ENCODE results near the gene CAPN12.
"Not testable (repeated sequence)": the region's sequence is repeated elsewhere in the genome, so short reads cannot be mapped to it uniquely, and the experiment has no call there.

Gene CAPN12

DNA sequence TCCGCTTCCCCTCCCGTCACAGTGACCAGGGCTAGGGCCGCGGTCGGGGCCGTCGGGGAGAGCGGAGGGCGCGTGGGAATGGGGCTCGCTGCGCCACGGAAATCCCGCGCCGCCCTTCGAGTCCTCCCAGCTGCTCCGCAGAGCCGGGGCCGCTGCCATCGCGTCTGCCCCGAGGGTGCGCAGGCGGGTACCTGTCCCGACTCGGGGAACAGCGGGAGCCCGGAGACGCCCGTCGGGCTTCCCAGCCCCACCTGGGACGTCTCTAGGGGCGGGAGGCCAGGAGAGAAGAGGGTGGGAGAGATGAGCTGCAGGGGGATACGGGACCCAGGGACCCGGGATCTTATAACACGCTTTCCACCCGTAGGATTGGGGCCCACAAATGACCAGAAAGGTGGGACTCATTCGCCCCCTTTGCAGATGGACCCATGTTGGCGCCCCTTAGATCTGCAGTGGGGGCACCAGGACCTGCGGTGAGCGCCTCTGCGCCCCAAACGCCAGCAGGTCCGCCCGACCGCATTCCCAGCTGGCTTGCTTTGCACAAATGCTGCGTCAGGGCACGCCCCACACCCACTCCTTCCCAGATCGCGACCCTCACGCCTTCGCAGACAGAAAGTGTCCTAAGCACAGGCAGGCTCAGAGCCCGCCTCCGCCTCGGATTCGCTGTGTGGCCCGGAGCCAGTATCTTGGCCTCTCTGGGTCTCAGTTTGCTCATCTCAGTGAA, 26.1 kb upstream of the CAPN12 start:
- not testable (repeated sequence) for DNase-seq (ENCODE audit: low read depth)

DNA sequence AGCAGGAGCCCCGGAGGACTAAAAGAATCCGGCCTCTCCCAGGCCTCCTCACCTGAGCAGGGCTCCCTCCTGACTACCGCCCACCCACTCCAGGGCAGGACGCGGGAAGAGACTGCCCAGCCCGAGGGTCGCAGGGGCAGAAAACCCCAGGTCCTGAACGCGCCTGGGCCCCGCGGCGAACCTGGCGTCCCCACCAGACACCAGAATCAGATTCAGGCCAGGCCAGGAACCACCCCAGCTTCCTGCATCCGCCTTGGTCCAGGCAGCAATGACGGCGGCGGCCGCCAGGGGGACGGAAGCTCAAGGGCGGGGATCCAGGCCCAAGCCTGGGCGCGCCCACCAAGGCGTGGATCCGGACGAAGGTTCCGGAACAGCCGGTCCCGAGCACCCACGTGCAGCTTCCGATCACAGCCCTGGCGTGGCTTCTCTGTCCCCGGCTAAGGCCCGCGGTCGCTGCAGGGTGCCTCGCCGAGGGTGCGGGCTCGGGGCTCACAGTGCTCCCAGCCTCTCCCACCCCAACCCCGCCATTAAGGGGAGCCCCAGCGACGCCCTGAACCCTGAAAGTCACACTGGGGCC, 25.4 kb upstream of the CAPN12 start:
- DNase-seq (ENCODE audit: low read depth): peak; percentile 82

DNA sequence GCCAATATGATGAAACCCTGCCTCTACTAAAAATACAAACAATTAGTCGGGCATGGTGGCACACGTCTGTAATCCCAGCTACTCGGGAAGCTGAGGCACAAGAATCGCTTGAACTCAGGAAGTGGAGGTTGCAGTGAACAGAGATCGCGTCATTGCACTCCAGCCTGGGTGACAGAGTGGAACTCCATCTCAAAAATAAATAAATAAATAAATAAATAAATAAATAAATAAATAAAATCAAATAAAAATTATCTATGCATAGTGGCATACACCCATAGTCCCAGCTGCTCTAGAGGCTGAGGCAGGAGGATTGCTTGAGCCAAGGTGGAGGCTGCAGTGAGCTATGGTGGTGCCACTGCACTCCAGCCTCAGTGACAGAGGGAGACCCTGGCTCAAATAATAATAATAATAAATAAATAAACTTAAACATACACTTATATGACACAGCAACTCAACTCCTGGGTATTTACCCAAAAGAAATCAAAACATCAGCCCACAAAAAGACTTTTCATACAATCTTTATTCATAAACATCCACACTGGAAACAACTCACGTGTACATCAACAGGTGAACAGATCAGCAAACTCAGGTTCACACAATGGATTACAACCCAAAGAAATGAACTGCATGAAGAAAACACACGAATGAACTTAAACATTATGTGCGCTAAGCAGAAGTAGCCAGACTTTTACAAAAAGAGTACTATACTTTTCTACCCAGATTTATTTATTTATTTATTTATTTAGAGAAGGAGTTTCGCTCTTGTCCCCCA, 22.2 kb upstream of the CAPN12 start:
- no peak for DNase-seq (ENCODE audit: low read depth)

DNA sequence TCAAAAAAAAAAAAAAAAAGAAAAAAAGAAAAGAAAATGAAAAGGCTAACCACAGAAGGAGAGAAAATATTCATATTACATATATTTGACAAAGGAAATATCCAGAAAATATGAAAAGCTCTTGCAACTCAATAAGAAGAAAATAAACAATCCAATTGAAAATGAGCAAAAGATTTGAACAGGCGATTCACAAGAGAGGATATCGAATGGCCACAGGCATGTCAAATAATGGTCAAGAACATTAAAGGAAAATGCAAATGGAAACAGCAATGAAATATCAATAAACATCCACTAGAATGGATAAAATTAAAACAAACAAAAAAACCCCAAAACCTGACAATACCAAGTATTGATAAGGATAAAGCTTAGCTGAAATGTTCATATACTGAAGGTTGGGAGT, 20.9 kb upstream of the CAPN12 start:
- no peak for DNase-seq (ENCODE audit: low read depth)

DNA sequence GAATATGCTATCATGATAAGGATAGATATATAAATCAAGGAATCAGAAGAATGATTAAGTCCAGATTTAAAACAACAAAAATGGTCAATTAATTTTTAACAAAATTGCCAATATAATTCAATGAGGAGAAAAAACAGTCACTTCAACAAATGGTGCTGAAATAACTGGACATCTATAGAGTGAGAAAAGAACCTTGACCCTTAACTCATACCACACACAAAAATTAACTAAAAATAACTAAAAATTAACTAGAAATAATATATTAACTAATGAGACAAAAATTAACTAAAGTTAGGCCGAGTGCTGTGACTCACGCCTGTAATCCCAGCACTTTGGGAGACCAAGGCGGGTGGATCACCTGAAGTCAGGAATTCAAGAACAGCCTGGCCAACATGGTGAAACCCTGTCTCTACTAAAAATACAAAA, 19.5 kb upstream of the CAPN12 start:
- no peak for DNase-seq (ENCODE audit: low read depth)

DNA sequence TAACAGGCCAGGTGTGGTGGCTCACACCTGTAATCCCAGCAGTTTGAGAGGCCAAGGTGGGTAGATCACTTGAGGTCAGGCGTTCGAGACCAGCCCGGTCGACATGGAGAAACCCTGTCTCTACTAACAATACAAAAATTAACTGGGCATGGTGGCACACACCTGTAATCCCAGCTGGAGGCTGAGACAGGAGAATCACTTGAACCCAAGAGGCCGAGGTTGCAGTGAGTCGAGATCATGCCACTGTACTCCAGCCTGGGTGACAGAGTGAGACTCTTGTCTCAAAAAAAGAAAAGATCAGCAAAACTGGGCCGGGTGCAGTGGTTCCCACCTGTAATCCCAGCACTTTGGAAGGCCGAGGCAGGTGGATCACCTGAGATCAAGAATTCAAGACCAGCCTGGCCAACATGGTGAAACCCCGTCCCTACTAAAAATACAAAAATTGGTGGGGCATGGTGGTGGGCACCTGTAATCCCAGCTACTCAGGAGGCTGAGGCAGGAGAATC, 17.7 kb upstream of the CAPN12 start:
- not testable (repeated sequence) for DNase-seq (ENCODE audit: low read depth)

DNA sequence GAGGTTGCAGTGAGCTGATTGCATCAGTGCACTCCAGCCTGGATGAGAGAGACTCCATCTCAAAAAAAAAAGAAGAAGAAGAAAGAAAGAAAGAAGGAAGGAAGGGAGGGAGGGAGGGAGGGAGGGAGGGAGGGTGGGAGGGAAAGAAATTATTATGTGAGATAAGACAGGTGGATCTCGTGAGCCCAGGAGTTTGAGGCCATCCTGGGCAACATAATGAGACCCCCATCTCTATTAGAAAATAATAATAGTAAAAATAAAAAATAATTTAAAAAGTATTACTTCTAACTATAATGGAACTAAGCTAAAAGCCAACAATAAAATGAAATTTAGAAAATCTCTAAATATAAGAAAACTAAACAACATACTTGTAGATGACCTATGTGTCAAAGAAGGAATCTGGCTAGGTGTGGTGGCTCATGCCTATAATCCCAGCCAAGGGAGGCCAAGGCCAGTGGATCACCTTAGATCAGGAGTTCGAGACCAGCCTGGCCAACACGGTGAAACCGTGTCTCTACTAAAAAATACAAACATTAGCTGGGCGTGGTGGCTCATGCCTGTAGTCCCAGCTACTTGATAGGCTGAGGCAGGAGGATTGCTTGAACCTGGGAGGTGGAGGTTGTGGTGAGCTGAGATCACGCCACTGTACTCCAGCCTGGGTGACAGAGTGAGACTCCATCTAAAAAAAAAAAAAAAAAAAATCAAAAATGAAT, 16.7 kb upstream of the CAPN12 start:
- DNase-seq (ENCODE audit: low read depth): not testable (repeated sequence)

DNA sequence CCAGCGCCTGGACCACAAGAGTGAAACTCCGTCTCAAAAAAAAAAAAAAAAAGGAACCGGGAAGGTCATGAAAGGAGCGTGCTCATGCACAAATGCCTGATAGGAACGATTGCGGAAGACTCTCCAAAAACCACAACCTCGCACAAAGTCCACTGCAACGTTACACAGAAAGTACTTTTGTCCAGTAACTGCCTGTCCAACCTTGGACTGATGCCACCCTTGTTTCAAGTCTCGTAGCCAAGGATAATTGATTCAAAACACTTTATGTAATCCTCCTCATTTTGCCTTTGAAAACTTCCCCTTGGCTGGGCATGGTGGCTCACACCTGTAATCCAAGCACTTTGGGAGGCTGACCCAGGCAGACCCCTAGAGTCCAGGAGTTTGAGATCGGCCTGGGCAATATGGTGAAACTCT, 15.3 kb upstream of the CAPN12 start:
- no peak for DNase-seq (ENCODE audit: low read depth)

DNA sequence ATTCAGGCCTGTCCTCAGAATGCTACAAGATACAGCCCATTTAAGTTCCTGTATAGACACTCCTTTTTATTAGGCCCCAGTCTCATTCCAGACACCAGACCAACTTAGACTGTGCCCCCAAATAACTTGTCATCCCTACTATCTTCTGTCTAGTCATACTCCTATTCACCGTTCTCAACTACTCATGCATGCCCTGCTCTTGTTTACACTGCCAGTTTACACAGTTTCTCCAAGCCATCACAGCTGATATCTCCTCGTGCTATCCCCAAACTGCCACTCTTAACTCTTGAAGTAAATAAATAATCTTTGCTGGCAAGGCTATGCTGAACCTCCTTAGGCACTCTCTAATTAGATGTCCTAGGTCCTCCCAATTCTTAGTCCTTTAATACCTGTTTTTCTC, 9.9 kb upstream of the CAPN12 start:
- DNase-seq (ENCODE audit: low read depth): not testable (repeated sequence)

DNA sequence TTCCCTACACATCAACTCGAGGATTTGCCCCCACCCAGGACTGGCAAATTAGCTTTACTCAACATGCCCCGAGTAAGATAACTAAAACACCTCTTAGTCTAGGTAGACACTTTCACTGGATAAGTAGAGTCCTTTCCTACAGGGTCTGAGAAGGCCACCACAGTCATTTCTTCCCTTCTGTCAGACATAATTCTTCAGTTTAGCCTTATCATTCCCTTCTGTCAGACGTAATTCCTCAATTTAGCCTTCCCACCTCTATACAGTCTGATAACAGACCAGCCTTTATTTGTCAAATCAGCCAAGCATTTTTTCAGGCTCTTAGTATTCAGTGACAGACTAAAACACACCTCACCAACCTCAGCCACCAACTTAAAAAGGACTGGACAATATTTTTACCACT, 9.5 kb upstream of the CAPN12 start:
- not testable (repeated sequence) for DNase-seq (ENCODE audit: low read depth)

DNA sequence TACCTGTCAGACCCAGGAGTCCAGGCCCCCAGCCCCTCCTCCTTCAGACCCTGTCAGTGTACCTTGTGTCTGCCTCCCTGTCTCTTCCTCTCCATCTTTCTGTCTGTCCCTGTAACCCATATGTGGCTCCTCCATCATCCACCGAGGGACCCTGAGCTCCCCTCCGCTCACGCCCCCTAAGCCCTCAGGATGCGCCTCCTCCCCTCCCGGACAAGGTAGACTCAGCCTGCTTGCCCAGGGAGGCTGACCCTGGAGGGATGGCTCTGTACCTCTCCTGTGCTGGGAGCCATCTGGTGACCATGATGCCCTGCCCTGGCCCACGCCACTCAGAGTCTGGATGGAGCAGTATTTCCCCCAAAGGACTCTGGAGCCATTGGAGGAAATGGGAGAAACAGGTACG, 1.0 kb upstream of the CAPN12 start:
- no peak for DNase-seq (ENCODE audit: low read depth)

DNA sequence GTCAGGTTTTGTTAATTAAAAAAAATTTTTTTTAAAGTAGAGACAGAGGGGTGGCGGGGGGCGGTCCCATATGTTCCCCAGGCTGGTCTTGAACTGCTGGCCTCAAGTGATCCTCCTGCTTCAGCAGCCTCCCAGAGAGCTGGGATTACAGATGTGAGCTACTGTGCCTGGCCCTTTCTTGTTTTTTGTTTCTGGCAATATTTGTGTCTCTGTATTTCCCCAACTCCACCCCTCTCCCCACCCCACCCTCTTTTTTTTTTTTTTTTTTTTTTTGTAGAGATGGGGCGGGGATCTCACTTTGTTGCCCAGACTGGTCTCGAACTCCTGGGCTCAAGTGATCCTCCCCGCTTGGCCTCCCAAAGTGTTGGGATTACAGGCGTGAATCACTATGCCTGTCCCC, 600 bp upstream of the CAPN12 start:
- DNase-seq (ENCODE audit: low read depth): no peak

DNA sequence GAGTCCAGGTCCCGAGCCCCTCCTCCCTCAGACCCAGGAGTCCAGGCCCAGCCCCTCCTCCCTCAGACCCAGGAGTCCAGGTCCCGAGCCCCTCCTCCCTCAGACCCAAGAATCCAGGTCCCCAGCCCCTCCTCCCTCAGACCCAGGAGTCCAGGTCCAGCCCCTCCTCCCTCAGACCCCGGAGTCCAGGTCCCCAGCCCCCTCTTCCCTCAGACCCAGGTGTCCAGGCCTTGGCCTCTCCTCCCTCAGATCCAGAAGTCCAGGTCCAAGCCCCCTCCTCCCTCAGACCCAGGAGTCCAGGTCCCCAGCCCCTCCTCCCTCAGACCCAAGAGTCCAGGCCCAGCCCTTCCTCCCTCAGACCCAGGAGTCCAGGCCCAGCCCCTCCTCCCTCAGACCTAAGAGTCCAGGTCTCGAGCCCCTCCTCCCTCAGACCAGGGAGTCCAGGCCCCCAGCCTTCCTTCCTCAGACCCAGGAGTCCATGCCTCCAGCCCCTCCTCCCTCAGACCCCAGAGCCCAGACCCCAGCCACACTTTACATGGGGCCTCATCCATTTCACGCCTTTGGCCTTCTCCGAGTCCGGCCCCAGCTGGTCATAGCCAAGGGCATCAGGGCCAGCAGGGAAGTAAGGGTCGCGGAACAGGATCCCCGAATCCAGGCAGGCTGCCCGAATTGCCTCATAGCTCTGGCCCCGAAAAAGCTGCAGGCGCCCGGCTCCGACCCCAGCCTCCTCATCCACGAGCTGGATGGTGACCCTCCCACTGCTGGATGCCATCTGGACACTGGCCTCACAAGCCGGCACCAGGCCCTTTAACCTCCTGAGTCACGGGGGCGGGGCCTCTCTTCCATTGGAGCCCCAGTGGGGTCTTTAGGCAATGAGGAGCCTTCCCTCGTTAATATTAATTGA, 628 bp downstream of the CAPN12 start:
- DNase-seq (ENCODE audit: low read depth): no peak

DNA sequence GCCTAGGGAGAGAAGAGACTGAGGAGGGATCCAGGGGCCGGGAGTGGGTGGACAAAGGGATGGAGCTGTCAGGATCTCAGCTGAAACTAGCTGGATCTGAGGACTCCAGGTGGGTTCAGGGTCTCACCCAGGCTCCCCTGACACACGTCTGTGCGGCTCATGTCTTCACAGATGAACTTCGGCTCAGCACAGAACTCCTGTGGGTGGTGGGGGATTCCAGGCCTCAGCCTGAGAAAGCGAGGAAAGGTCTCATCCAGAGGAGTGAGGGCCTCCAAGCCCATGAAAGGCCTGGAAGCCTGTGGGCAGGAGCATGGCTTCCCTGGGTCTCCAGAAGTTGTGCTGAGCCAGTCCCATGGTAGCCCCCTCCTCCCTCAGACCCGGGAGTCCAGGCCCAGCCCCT, 1.4 kb downstream of the CAPN12 start:
- no peak for DNase-seq (ENCODE audit: low read depth)

DNA sequence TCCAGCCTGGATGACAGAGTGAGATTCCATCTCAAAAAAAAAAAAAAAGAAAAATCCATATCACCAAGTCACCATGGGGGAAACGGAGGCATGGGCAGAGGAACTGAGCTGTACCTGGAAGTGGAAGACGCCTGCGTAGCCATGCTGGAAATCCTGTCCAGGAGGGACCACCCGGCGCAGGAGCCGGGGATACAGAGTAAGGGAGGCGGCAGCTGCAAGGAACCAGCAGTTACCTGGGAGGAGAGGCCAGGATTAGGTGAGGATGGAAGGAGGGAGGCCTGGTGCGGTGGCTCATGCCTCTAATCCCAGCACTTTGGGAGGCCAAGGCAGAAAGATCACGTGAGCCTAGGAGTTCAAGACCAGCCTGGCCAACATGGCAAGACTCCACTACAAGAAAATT, 2.0 kb downstream of the CAPN12 start:
- DNase-seq (ENCODE audit: low read depth): no peak

DNA sequence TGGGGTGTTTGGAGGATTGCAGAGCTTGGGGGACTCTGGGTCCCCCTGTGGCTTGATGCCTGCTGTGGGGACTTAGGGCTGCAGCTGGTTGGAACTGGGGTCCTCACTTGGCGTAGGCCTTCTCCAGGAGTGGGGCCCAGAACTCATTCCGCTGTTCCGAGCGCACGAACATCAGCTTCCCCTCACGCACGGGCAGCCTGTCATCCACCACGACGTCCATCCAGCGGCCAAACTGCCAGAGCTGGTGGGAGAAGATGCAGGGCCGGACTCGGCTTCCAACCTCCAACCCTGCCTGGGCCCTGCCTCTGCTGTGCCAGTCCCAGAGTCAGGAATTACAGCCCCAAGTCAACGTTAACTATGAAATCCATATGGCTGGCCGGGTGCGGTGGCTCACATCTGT, 2.6 kb downstream of the CAPN12 start:
- no peak for DNase-seq (ENCODE audit: low read depth)

DNA sequence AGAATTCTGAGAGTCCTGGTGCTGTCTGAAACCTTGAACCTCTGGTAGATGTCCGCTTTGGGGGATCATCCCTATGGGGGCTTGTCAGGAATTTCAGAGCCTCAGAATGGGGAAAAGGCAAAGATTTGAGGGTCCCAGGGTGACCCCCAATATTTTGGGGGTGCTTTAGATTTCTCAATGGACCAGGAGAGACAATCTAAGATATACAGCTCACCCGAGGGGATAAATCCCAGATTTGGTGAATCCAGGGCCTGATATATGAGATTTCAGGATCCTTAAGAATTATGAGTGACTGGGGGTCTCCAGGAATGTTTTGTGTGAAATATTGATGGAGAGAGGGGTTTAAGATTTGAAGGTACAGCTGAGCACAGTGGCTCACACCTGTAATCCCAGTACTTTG, 3.3 kb downstream of the CAPN12 start:
- DNase-seq (ENCODE audit: low read depth): no peak

DNA sequence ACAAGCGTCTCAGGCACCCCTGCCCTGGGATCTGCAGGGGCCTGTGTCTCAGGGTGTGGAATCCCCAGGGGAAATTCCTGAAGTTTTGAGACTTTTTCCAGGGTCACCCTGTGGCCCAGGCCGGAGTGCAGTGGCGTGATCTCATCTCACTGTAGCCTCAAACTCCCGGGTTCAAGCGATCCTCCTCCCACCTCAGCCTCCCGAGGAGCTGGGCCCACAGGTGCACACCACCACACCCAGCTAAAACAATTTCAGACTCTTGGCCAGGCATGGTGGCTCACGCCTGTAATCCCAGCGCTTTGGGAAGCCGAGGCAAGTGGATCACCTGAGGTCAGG, 4.0 kb downstream of the CAPN12 start:
- DNase-seq (ENCODE audit: low read depth): no peak

DNA sequence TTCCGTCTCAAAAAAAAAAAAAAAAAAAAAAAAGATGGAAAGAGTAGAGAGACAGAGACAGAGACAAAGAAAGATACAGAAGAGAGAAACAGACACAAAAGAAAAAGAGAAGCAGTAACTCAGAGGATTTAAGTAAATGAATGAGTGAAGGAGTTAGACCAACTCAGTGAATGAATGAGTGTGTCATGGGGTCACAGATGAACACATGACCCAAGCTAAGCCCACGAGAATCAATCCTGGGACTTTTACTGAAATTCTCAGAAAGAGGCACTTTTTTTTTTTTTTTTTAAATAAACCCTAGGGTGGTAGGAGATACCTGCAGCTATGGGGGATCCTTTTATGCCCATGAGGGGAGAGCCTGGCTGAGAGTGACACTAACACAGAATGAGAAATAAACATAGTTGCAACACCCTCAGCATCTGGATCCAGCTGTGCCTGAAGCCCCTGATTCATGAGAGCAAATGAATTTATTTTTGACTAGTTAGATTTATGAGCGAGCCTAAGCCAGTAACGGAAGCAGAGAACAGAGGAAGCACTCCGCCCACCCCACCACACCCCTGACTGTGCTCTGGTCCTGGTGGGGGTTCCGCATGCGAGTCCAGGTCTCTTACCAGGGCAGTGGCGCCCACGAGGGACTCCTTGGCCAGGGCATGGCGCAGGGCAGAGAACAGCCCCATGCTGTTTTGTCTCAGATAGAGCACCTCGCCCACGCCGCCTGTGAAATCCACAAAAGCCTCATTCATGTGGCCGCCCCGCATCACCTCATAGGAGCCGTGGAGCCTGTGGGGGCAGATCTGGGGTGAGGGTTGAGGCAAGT, 4.6 kb downstream of the CAPN12 start:
- no peak for DNase-seq (ENCODE audit: low read depth)

DNA sequence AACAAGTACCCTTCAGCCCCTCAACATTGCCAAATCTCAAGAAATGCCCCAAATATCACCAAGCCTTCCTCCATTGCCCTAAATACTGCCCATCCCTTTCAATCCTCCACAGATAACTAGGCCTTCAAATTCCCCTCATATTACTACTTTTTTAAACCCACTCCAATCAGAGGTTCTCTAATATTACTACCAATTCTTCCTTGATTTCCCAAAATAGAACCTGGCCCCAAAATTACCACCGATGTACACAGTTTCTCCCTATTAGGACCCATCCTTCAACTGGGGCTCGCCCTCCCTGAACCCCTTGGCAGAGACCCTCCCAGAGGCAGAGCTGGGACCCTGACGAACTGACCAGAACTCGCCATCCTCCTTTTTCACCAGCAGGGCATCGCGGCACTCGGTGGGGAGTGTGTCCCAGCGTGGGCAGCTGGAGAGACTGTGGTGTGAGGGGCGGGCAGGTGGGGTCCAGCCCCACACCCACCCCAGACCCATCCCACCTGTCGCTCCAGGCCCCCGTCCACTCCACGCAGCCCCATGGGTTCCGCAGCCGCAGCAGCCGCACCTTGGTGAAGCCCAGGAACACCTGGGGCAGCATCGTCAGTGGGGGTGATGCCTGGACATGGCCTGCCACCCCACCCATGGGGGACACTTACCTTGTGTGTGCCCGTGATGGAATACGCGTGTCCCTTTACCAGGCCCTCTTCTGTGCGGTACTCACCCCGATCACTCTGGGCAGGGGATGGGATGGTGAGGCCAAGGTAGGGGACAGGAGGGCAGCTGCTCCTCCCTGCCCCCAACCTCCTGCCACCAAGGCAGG, 6.1 kb downstream of the CAPN12 start:
- no peak for DNase-seq (ENCODE audit: low read depth)
